Hematopoietic multipotent progenitor cell treated with erythropoietin and hydrocortisone succinate and interleukin-3 and kit ligand, for 17 days (in vitro differentiated cells): ENCODE data around the gene SUCNR1.
"Not testable (repeated sequence)": the region's sequence is repeated elsewhere in the genome, so short reads cannot be mapped to it uniquely, and the experiment has no call there.

Experiments
- DNase-seq: peaks from one replicate; pipeline ENCODE4 v3.0.0-alpha.2; 2015; ENCODE audit warnings: low spot score

SUCNR1 gene

GRCh38 chr3:151873398-151873797 lies at the start of gene SUCNR1:
SUCNR1 (plus strand) TSS chr3:151873643; CDS start chr3:151879893, 6,250 bp downstream.
- DNase-seq: no peak

DNA sequence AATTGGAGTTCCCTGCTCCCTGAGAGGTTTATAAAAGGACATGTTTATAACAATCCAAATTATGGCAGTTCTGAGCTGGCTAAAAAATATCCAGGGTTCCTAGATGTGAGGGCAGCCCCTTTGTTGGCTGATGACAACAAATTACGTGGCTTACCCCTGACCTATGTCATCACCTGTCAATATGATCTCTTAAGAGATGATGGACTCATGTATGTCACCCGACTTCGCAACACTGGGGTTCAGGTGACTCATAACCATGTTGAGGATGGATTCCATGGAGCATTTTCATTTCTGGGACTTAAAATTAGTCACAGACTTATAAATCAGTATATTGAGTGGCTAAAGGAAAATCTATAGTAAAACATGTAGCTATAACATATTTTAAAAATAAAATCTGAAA lies 45.6 kb upstream of the SUCNR1 start:
- DNase-seq: no peak

DNA sequence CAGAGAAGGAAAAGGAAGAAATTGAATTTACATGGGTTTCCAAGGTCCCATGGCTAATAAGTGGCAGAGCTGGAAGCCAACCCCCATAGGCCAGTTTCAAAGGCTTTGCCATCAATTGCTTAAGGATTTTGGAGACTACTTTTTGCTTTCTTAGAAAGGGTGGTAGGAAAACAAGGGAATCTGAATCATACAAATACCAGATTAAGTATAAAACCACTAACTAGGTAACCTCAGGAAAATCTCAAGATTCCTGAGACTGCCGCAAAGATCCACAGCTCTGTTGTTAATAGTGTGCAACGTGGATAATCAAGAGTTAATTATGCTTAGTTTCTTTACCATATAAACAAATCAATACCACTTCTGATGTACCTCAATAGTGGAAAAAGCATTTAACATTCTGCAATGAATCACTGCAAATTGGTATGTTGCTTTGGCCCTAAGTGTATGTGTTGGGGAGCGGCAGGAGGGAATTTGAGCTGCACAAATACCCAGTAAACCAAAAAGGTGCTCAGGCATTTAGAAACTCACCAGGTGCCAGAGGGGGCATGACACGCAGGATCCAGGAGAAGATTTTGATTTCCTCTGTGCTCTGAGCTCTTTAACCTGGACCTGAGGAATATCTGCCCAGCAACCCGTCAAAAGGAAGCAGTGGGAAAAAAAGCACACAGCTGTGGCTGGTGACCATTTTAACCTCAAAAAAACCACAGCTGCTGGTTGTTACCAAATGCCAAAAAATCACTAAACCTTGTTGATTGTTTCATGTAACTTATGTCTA lies 37.5 kb upstream of the SUCNR1 start:
- DNase-seq: no peak

DNA sequence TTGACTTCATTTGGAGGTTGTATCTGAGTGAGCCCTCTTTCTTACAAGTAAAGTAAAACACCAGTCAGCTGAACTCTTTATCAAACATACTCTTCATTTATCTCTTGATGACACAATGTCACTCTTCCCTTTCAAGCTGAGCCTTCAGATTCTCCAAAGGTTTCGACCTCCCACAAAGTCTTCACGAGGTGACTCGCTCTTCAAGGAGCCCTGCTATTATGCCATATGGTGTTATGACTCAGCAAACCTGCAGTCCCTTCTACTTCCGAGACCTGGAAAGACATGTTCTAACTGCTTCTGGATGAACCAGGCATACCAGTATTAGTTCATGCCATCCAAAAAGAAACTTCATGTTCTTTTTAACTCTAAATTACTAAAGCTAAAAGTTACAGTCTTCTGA lies 36.4 kb upstream of the SUCNR1 start:
- no peak for DNase-seq

DNA sequence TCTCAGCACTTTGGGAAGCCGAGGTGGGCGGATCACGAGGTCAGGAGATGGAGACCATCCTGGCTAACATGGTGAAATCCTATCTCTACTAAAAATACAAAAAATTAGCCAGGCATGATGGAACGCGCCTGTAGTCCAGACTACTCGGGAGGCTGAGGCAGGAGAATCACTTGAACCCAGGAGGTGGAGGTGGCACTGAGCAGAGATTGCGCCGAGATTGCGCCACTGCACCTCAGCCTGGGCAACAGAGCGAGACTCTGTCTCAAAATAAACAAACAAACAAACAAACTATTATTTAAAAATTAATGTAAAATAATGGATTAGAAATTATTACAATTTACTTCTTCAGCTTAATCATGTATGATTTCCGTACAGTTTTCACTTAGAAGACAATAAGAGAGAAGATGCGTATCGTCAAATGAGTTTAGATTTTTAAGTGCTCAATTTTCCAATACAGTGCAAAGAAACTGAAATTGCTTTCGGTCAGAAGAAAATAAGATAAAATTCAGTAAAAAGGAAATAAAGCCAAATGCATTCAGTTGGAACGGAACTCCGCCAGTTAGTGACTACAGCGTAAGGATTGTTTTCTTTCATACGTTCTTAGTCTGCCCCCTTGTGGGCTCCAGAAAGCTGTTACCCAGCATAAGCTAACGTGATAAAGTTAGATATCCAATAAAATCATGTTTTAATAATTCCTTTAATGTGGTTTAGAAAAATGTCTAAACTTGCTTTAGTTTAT lies 34.7 kb upstream of the SUCNR1 start:
- peak; percentile 48 for DNase-seq

DNA sequence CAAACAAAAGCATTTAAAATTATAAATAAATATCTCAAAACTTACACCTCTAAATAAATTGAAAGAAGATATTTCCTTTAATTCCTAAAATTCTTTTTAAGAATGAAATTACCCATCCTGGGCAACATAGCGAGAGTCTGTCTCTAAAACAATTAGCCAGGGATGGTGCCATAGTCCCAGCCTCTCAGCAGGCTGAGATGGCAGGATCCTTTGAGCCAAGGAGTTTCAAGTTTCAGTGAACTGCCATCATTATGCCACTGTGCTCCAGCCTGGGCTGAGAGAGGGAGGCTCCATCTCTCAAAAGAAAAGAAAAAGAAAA lies 34.2 kb upstream of the SUCNR1 start:
- DNase-seq: no peak

- DNase-seq: no peak
These were observed 31.6 kb upstream of the SUCNR1 start for GRCh38 chr3:151841801-151842200.

- DNase-seq: no peak
These were observed 30.2 kb upstream of the SUCNR1 start for GRCh38 chr3:151843275-151843674.

GRCh38 chr3:151845306-151845905 lies 28.0 kb upstream of the SUCNR1 start:
- no peak for DNase-seq

- not testable (repeated sequence) for DNase-seq
These were observed 23.4 kb upstream of the SUCNR1 start for GRCh38 chr3:151850065-151850464.

DNA sequence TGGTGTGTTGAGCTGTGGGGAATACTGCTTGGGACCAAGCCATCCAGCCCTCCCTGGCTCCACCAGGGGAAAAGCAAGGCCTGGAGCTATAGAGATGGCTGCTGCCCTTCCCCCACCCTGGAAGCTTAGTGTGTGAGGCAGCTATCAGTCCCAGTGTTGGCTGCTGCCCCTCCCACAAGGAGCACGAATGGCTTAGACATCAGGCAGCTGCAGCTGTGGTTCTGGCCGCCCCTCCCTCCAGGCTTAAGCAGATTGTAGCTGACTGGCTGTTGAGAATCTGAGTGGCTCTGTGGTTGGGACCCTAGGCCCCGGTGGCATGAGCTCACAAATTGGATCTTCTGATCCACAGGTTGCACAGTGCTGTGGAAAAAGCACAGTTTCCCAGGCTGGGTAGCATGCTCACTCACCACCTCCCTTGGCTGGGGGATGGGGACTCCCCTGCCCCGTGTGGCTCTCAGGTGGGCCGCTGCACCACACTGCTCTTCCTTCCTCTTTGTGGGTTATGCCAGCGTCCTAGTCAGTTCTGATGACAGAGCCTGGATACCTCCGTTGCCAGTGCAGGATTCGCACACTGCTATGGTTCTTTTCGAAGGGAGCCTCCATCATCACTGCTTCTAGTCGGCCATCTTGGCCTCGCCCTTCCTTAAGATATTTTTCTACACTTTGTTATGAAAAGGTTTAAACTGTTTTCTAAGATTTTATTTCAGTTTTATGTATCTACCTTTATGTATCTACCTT lies 21.2 kb upstream of the SUCNR1 start:
- DNase-seq: peak; percentile 35

GRCh38 chr3:151856118-151856517 lies 17.3 kb upstream of the SUCNR1 start:
- DNase-seq: no peak

DNA sequence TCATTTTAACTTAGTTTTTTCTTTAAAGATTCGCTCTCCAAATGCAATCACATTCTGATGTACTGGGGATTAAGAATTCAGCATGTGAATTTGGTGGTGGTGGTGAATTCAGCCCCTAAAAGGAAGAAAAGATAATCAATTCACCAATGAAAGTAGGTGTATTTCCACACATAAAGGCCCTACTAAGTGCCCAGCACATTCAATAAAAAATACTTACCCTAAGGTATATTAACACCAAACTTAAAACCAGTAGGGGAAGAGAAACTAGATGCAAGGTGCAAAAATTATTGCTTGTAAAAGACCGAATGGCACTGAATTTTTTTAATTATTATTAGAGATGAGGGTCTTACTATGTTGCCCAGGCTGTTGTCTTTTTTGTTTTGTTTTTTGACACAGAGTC lies 16.8 kb upstream of the SUCNR1 start:
- no peak for DNase-seq

GRCh38 chr3:151859233-151859673 lies 14.2 kb upstream of the SUCNR1 start:
- DNase-seq: no peak

GRCh38 chr3:151859905-151860304 lies 13.5 kb upstream of the SUCNR1 start:
- DNase-seq: no peak

GRCh38 chr3:151863611-151864010 lies 9.8 kb upstream of the SUCNR1 start:
- DNase-seq: no peak

- no peak for DNase-seq
These were observed 8.9 kb upstream of the SUCNR1 start for GRCh38 chr3:151864423-151865101.

DNA sequence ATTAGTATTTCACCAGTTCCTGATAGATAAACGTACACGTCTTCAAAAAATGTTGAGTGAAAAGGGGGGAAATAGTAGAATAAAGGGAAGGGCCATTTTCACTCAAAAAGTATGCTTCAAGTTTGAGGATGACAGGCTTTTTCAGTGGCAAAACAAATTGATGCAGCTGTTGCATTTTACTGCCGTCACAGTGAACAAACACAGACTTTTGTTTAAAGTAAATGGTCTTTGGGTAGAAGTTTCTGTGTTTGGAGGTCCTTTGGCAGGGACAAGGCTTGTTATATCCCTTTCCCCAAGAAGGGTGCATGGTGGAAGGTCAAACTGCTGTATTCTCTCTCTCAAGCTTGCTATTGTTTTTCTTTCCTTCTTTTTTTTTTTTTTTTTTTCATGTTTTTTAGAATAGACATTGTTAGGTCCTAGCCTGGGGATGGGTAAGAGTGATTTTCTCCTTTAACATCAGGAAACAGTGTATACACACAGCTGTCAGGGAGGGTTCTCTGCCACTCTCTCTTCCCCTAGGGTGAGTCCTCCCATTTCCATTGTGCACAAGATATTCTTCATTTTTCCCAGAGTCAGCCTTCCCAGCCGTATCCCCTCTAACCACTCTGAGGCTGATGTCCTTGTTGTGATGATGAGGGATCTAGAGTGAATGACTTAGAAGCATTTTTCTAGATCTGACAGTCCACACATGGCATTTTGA lies 6.6 kb upstream of the SUCNR1 start:
- DNase-seq: no peak

- no peak for DNase-seq
These were observed 5.8 kb upstream of the SUCNR1 start for GRCh38 chr3:151867666-151868065.

- DNase-seq: no peak
These were observed 4.3 kb upstream of the SUCNR1 start for GRCh38 chr3:151869181-151869580.
